H7 (cell line): ENCODE results near the gene PIPOX. TPM values are rescaled to one million over a fixed set of nuclear protein-coding genes. Genes with fewer than 3 reads are reported as not detected.

ENCODE experiments used
- DNase-seq: peaks from one replicate; pipeline ENCODE4 v3.0.0; 2012
- H3K27me3 ChIP-seq: 2 replicates; pipeline ENCODE4 v1.6.0; 2011; ENCODE audit warnings: mild to moderate bottlenecking, low read length; ENCODE audit not compliant: control insufficient read depth, insufficient read depth
- H3K36me3 ChIP-seq: replicated peaks from 2 replicates; pipeline ENCODE4 v1.5.1; 2011; ENCODE audit warnings: low read length; ENCODE audit not compliant: control insufficient read depth, insufficient read depth
- H3K4me3 ChIP-seq: 2 replicates; pipeline ENCODE4 v1.5.1; 2011; ENCODE audit warnings: low read depth, mild to moderate bottlenecking, control low read depth, low read length, moderate library complexity; ENCODE audit not compliant: insufficient read depth
- total RNA-seq: library from RNA; depleted of rRNA; stranded (reverse); fragments of >200 nt; shearing (Covaris generic); gene quantifications from 2 replicates; pipeline ENCODE4 v1.2.3, GENCODE V29; 2014

Gene PIPOX
- total RNA-seq, 1 experiment from 2014 or later: 26.4 TPM

- no peak for DNase-seq
- H3K4me3 ChIP-seq: no peak overlapping the region
- no peaks in the 10 kb centered on the region for H3K27me3 ChIP-seq
- H3K36me3 ChIP-seq: no peaks in the 10 kb centered on the region
Observed at GRCh38 chr17:29036584-29036983, 6.4 kb upstream of the PIPOX start.

- DNase-seq: no peak
- H3K4me3 ChIP-seq: no peak overlapping the region
- no peaks in the 10 kb centered on the region for H3K36me3 ChIP-seq
- H3K27me3 ChIP-seq: no peaks in the 10 kb centered on the region
Observed at GRCh38 chr17:29037739-29038084, 5.2 kb upstream of the PIPOX start.

GRCh38 chr17:29038085-29038795 lies 4.7 kb upstream of the PIPOX start:
- no peak overlapping the region for H3K4me3 ChIP-seq
- DNase-seq: no peak
- H3K36me3 ChIP-seq: no peaks in the 10 kb centered on the region
- H3K27me3 ChIP-seq: no peaks in the 10 kb centered on the region

DNA sequence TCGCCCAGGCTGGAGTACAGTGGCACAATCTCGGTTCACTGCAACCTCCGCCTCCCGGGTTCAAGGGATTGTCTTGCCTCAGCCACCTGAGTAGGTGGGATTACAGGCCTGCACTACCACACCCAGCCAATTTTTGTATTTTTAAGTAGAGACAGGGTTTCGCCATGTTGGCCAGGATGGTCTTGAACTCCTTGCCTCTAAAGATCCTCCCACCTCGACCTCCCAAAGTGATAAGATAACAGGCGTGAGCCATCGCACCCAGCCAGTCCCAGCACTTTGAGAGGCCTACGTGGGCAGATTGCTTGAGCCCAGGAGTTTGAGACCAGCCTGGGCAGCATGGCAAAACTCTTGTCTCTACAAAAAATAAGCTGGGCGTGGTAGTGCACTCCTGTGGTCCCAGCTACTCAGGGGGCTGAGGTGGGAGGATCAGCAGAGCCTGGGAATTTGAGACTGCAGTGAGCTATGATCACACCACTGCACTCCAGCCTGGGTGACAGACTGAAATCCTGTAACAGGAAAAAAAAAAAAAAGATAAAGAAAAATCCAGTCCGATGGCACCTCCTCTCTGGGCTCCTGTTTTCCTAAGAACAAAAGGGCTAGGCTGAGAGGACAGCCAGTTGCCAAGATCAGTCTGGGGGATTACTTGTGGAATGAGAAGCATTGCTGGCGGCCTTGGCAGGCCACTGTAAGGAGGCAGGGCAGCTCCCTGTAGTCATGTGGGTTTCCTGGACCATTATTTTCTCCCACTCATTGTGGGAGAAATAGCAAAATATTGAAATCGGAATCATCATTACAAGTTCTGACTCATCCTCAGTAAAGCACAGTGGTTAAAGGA lies 3.0 kb upstream of the PIPOX start:
- H3K4me3 ChIP-seq: no peak overlapping the region
- no peak for DNase-seq
- H3K27me3 ChIP-seq: no peaks in the 10 kb centered on the region
- peaks cover under 1% of the 10 kb centered on the region for H3K36me3 ChIP-seq

DNA sequence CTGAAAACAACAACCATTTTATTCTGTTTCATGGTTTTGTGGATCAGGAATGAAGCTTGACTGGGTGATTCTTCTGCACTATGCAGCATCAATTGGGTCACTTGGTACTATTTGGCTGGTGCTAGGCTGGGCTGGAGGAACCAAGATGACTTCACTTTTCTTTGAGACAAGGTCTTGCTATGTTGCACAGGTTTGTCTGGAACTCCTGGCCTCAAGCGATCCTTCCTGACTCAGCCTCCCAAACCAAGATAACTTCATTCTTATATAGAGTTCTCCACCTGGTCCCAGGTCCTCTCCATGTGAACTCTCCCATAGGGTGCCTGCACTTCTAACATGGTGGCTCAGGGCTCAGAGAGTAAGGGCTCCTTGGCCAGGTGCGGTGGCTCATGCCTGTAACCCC lies 1.9 kb upstream of the PIPOX start:
- no peak overlapping the region for H3K4me3 ChIP-seq
- DNase-seq: no peak

GRCh38 chr17:29041571-29041970 lies 1.4 kb upstream of the PIPOX start:
- DNase-seq: no peak
- Histone ChIP-seq H3K4me3 (no peak overlapping the region), H3K27me3 (no peaks in the 10 kb centered on the region), H3K36me3 (peaks cover 2% of the 10 kb centered on the region)

More for the DNA sequence above, 1.9 kb upstream of the PIPOX start:
- no peaks in the 10 kb centered on the region for H3K27me3 ChIP-seq
- peaks cover 2% of the 10 kb centered on the region for H3K36me3 ChIP-seq

DNA sequence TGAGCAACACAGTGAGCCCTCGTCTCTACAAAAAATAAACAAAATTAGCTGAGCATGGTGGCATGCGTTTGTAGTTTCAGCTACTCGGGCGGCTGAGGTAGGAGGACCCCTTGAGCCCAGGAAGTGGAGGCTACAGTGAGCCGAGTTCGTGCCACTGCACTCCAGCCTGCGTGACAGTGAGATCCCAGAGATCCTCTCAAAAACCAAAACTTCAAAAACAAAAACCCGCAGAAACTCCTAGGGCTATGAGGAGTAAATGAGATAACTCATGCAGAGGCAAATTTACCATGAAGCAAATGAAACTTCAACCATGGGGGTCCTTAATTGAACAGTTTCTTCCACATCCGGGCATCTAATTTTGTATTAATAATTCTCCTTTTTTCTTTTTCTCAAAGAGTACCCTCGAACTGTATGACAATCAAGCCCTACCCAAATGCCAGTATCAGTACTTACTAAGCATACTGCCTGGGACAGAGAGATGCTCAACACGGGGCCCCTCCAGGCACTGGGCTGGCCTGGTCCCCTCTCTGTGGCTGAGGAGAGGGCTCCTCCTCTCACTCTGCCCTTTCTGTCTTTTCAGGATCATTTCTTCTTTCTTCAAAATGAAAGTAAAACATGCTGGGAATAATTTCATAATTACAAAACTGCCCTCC lies 789 bp upstream of the PIPOX start:
- H3K36me3 ChIP-seq: peaks cover 2% of the 10 kb centered on the region
- no peaks in the 10 kb centered on the region for H3K27me3 ChIP-seq
- no peak for DNase-seq
- H3K4me3 ChIP-seq: no peak overlapping the region

- no peak overlapping the region for H3K4me3 ChIP-seq
- H3K36me3 ChIP-seq: peaks cover 2% of the 10 kb centered on the region
- no peaks in the 10 kb centered on the region for H3K27me3 ChIP-seq
- no peak for DNase-seq
Observed at GRCh38 chr17:29043539-29044145, 701 bp downstream of the PIPOX start.

GRCh38 chr17:29045026-29045425 lies 2.1 kb downstream of the PIPOX start:
- H3K27me3 ChIP-seq: no peaks in the 10 kb centered on the region
- H3K36me3 ChIP-seq: peaks cover 2% of the 10 kb centered on the region
- no peak overlapping the region for H3K4me3 ChIP-seq
- DNase-seq: no peak

DNA sequence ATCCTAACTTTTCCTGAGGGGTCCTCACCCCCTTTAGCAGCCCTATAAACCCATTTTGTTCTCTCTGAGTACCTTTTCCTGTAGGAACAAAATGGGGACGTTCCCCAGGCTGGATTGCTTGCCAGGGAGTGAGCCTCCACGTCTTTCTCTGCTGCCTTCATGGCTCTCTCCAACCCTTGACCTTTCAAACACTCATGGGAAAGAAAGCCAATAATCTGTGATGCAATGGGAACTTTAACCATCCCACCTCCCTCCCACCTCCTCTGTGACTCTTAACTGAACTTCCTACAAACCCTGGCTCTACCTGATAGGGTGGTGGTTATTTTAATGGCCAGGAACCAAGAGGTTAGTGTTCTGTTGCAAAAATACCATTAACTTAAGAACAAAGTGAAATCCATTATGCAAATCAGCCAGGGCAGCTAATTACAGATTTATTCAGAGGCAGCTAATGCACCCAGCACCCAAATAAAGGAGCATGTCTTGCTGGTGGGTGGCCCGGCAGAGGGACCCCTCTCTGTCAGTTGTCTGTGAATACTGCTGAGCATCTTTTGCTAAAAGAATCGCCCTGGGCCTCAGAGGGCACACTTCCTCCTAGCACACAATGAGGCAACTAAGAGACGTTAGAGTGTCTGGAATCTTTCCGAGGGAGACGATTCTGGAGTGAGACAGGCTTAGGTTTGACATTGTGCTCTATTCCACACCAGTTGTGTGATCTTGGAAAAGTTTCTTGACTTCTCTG lies 3.0 kb downstream of the PIPOX start:
- DNase-seq: no peak
- no peak overlapping the region for H3K4me3 ChIP-seq
- H3K36me3 ChIP-seq: peaks cover 2% of the 10 kb centered on the region
- H3K27me3 ChIP-seq: no peaks in the 10 kb centered on the region

DNA sequence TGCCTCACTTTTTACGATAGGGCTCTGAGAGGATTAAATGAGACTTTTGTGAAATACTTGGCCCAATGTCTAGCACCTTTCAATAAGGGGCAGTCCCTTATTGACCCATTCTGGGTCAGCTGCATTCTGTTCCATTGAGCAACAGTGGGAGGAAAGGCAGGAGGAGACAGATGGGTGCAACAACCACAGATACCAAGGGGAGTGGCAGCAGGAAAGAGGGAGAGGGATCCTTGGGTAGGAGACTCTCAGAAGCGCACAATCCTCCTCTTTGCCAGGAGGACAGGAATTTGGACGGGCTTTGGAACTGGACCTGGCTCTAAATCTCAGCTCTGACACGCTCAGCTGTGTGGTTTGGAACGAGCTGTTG lies 3.5 kb downstream of the PIPOX start:
- peaks cover 2% of the 10 kb centered on the region for H3K36me3 ChIP-seq
- H3K4me3 ChIP-seq: no peak overlapping the region
- no peaks in the 10 kb centered on the region for H3K27me3 ChIP-seq
- no peak for DNase-seq

- no peak overlapping the region for H3K4me3 ChIP-seq
- no peak for DNase-seq
- H3K36me3 ChIP-seq: peaks cover 2% of the 10 kb centered on the region
- no peaks in the 10 kb centered on the region for H3K27me3 ChIP-seq
Observed at GRCh38 chr17:29048440-29049368, 5.8 kb downstream of the PIPOX start.

- Histone ChIP-seq H3K4me3 (no peak overlapping the region), H3K36me3 (peaks cover 2% of the 10 kb centered on the region), H3K27me3 (no peaks in the 10 kb centered on the region)
- no peak for DNase-seq
Observed at GRCh38 chr17:29049541-29050145, 6.7 kb downstream of the PIPOX start.
